ENCODE data around the gene CDYL2.

GRCh38 chr16:80628254-80628653, 176.1 kb downstream of the CDYL2 start:
- no peak for TF ChIP-seq POLR2A (IDR thresholded peaks at IDR 0.05; ENCODE audit: low read depth, low read length)
- no peak for TF ChIP-seq POLR2AphosphoS5 (IDR thresholded peaks at IDR 0.05; ENCODE audit: insufficient read depth, low read depth, low read length)
- no peak for TF ChIP-seq CTCF (IDR thresholded peaks at IDR 0.05; ENCODE audit: extremely low read depth in 1 of 2, insufficient read depth in 1 of 2, low read depth in 1 of 2, low read length in 2 of 2)
- no peak for TF ChIP-seq MYC (IDR thresholded peaks at IDR 0.05; ENCODE audit: low read depth, low read length)
- no peak for TF ChIP-seq MAX (IDR thresholded peaks at IDR 0.05; ENCODE audit: insufficient read depth, insufficient read length)
